Measurements from ENCODE around the gene PRDM16.

PRDM16 gene

DNA sequence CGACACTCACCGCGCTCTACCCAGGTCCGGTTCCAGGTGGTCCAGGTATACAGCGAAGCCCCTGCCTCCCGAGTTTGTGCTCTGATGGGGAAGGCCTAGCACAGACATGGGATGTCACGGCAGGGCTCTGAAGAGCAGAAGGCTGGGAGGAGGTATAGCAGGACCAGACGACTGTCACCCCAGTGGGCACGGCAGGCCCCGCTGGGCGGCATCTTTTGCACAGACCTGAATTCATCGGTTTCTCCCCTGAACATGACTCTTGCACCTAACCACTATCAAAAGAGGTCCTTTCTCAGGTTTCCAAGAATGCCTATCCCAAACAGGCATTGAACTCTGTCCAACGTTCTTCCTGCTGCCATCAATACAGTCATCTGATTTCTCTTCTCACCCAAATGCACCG is 416.0 kb downstream of the PRDM16 start:
- no peaks in the 10 kb centered on the region for H3K79me1 ChIP-seq (ENCODE audit: low read depth, low read length)
- H3K23ac ChIP-seq (ENCODE audit: low read depth, low read length, poor library complexity), result no peak overlapping the region
- no peak overlapping the region for H3K18ac ChIP-seq (ENCODE audit: low read length)
- no peak overlapping the region for H3K4me2 ChIP-seq (ENCODE audit: insufficient read depth, low read length, poor library complexity, severe bottlenecking)
- H2AFZ ChIP-seq (ENCODE audit: low read length), result no peak overlapping the region
- H3K4me1 ChIP-seq (ENCODE audit: control insufficient read depth in 2 of 2, insufficient read depth in 1 of 2, low read depth in 1 of 2, low read length in 2 of 2), result peaks cover 0 to 2% of the 10 kb centered on the region in 2 donors
- no peak overlapping the region for H3K4me3 ChIP-seq (ENCODE audit: low read length in 2 of 2)
- no peak overlapping the region for H2AK5ac ChIP-seq (ENCODE audit: low read depth, low read length)
- H2BK15ac ChIP-seq (ENCODE audit: low read length), result no peak overlapping the region
- H3K9ac ChIP-seq (ENCODE audit: low read depth, low read length, poor library complexity), result no peak overlapping the region
- H3K27me3 ChIP-seq (ENCODE audit: control insufficient read depth in 3 of 3, insufficient read depth in 3 of 3, low read depth in 1 of 3, low read length in 3 of 3), result no peaks in the 10 kb centered on the region
- no peak overlapping the region for H2BK5ac ChIP-seq (ENCODE audit: low read length)
- no peak overlapping the region for H3K14ac ChIP-seq (ENCODE audit: low read length)
- H3K27ac ChIP-seq (replicated peaks; ENCODE audit: low read length), result no peak overlapping the region
- WGBS, 2 donors (ENCODE audit: extremely low coverage in 2 of 2, insufficient read length in 2 of 2, insufficient replicate concordance in 1 of 2), result no CpG with 5 or more reads among the region's 14 CpGs
- no peak overlapping the region for H4K91ac ChIP-seq (ENCODE audit: low read depth, low read length, poor library complexity)
- H4K8ac ChIP-seq (ENCODE audit: low read depth, low read length), result no peak overlapping the region
- peaks cover 3 to 4% of the 10 kb centered on the region in 2 donors for H3K36me3 ChIP-seq (replicated peaks in 1 of 2; ENCODE audit: control insufficient read depth in 2 of 2, insufficient read depth in 2 of 2, low read length in 2 of 2)
- H2BK12ac ChIP-seq (ENCODE audit: low read length), result no peak overlapping the region
- H2BK120ac ChIP-seq (ENCODE audit: low read depth, low read length), result no peak overlapping the region
- no peak overlapping the region for H3K4ac ChIP-seq (ENCODE audit: low read length)
- DNase-seq (ENCODE audit: low spot score), result no peak
- H3K9me3 ChIP-seq (replicated peaks in 1 of 2; ENCODE audit: control insufficient read depth in 2 of 2, insufficient read depth in 1 of 2, low read depth in 1 of 2, low read length in 2 of 2), result peaks cover 8 to 22% of the 10 kb centered on the region in 2 donors

Measured in neuronal stem cell (in vitro differentiated cells).